SU-DHL-6 (cell line): ENCODE data around the gene FOXP2.

Experiments used
- EZH2phosphoT487 ChIP-seq: fragments of 200-600 bp; sonication (generic), shearing (Covaris generic); conservative IDR thresholded peaks from 2 replicates; pipeline ENCODE4 v1.6.1; 2018; ENCODE audit warnings: mild to moderate bottlenecking, antibody characterized with exemption, low read length, moderate library complexity, mixed read lengths
- TF ChIP-seq, protein P1 (sequence below): fragments of 200-600 bp; sonication (generic); IDR thresholded peaks from one replicate; pipeline ENCODE4 v1.5.1; 2017; ENCODE audit warnings: antibody characterized with exemption, mild to moderate bottlenecking, low read length, moderate library complexity; ENCODE audit not compliant: insufficient read depth, poor library complexity, severe bottlenecking

DNA sequence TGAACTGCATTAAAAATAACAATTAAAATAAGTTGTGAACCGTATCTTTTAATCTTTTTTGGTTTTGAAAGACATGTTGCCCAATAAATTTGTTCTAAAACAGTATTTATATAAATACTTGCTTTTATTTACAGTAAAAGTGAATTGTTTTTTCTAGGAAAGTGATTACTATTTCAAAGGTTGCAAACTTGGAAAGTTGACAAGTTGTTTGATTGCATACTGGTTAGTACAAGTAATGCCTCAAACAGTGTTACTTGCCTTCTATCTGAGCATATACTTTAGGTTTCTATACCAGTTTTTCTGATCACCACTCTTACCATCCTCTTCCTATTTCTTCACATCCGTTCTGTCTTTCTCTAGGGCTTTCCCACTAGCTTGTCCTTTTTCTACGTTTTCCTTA lies 212.6 kb downstream of the FOXP2 start:
- TF ChIP-seq, protein P1, sequence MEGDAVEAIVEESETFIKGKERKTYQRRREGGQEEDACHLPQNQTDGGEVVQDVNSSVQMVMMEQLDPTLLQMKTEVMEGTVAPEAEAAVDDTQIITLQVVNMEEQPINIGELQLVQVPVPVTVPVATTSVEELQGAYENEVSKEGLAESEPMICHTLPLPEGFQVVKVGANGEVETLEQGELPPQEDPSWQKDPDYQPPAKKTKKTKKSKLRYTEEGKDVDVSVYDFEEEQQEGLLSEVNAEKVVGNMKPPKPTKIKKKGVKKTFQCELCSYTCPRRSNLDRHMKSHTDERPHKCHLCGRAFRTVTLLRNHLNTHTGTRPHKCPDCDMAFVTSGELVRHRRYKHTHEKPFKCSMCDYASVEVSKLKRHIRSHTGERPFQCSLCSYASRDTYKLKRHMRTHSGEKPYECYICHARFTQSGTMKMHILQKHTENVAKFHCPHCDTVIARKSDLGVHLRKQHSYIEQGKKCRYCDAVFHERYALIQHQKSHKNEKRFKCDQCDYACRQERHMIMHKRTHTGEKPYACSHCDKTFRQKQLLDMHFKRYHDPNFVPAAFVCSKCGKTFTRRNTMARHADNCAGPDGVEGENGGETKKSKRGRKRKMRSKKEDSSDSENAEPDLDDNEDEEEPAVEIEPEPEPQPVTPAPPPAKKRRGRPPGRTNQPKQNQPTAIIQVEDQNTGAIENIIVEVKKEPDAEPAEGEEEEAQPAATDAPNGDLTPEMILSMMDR, result no peak
- no peak for TF ChIP-seq EZH2phosphoT487
